ENCODE results near the gene PPP4R1.

The PPP4R1 gene

DNA sequence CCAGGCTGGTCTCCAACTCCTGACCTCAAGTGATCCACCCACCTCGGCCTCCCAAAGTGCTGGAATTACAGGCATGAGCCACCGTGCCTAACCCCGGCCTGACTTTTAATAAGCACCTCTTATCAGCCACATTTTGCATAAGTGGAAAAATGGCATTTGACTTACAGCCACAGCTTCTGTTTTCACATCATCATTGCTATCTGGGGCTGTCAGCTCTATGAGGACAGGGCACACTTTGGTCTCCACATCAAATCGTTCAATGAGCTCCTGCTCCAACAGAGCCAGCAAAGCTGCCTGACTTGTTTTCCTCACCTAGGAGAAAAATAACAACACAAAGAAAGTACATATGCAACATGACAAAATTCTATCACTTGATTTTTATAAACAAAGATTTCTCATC, 26.4 kb downstream of the PPP4R1 start:
- DNase-seq (ENCODE audit: low read depth in 2 of 2) = no peak

DNA sequence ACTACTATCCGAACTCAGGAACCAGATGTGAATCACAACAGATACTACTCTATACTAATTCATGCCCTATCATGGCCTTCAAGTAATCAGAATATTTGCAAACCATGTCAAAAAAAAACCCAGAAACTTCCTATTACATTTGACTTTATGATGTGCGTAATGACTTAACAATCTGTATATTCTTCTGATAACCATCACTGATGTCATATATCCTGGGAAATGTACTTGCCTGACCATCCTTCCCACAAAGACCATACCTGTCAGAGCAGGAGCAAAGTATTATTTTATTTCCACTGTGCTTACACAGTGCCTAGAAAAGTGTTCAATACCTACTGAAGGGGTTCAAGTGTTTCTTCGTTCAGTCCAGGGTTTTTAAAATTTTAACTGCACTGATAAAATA, 27.5 kb downstream of the PPP4R1 start:
- DNase-seq (ENCODE audit: low read depth in 2 of 2) = no peak

DNA sequence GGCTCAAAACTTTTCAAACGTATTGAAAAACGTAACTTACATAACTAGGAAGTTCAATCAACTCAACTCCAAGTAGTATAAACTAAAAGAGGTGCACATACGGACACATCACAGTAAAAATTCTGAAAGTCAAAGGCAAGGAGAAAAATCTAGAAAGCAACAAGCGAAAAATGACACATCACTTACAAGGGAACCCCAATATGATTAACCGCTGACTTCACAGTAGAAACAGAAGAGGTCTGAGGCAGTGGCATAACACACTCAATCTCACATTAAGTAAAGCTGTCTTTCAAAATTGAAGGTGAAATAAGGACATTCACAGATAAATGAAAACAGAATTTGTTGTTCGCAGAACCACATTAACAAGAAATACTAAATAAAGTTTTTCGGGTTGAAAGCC, 32.7 kb downstream of the PPP4R1 start:
- DNase-seq (ENCODE audit: low read depth in 2 of 2) = no peak

GRCh38 chr18:9578306-9578705, 36.1 kb downstream of the PPP4R1 start:
- no peak for DNase-seq (ENCODE audit: low read depth in 2 of 2)

DNA sequence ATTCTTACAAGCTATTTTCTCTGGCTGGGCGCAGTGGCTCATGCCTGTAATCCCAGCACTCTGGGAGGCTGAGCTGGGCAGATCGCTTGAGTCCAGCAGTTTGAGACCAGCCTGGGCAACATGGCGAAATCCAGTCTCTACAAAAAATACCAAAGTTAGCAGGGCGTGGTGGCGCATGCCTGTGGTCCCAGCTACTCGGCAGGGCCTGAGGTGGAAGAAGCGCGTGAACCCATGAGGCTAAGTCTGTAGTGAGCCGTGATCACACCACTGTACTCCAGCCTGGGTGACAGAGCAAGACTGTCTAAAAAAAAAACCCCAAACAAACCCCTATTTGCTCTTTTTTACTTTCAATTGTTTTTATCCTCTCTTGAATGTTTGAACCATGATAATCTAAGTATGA, 37.0 kb downstream of the PPP4R1 start:
- DNase-seq (ENCODE audit: low read depth in 2 of 2) = no peak

GRCh38 chr18:9575558-9575957, 38.8 kb downstream of the PPP4R1 start:
- no peak for DNase-seq (ENCODE audit: low read depth in 2 of 2)

DNA sequence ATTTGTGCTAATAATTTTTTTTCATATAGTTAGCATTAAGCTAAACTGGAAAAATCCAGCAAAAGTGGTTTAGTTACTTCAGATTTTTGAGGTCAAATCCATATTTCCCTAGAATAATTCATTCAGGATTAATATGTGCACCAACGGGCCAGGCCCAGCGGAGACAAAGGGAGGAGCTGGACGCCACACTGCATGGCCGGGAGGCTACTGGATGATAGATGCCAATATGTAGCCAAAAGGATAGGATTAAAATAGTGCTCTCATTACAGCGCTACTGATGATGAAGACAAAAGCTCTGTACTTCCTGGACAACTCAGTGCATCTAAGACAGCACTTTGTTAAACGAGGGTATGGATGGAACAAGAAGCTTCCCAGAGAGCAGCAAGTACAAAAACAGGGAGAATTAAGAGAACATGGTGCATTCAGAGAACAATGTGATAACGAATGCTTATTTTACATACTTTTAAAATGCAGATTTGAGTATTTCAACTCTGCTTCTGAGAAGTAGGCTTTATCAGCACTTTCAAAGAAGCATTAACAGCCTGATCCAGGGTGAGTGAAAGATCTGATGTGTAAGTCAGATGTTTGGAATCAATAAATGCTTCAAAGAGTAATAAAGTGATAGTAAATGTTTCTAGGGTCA, 39.8 kb downstream of the PPP4R1 start:
- DNase-seq (ENCODE audit: low read depth in 2 of 2) = no peak

DNA sequence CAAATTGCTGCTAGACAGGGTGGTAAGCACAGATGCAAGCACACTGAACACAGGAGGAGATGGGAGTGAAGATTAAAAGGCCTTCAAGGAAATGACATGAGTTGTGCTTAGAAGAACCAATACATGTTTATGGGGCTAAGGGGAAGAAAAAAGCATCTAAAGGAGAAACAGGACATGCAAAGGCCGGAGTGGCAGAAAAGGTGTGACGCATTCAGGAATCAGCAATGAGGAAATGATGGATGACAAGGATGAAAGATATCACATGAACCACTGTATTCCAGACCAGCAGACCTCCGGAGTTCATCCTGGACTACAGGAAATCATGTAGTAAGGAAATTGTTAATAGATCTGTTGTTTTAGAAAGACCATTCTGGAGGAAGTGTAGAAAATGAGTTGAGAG, 42.8 kb downstream of the PPP4R1 start:
- DNase-seq (ENCODE audit: low read depth in 2 of 2) = no peak

DNA sequence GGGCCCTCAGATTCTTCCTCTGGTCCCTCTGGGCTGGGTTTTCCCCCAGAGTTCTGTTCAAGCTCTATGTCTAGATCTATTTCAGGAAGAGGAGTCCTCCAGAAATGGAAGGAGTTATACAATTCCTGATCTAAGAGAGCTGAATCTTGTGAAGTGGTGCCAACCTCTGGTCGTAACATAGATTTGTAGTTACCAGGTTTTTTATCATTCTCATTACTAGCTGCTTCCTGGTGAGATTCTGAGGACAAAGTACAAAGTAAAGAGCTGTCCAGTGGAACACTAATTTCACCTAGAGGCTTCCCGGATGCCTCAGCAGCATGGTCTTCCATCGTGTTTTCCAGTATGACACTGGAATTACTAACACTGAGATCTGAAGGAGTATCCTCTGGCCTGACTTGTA, 44.1 kb downstream of the PPP4R1 start:
- no peak for DNase-seq (ENCODE audit: low read depth in 2 of 2)

- no peak for DNase-seq (ENCODE audit: low read depth in 2 of 2)
Measured at GRCh38 chr18:9569178-9569577, 45.2 kb downstream of the PPP4R1 start.

- DNase-seq (ENCODE audit: low read depth in 2 of 2) = no peak
Measured at GRCh38 chr18:9568186-9568585, 46.2 kb downstream of the PPP4R1 start.

DNA sequence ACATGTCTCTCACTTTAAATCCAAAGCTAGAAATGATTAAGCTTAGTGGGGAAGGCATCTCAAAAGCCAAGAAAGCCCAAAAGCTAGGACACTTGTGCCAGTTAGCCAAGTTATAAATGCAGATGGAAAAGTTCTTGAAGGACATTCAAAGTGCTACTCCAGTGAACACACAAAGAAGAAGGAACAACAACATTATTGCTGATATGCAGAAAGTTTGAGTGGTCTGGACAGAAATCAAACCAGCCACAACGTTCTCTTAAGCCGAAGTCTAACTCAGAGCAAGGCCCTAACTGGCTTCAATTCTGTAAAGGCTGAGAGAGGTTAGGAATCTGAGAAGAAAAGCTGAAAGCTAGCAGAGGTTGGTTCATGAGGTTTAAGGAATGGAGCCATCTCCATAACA, 49.0 kb downstream of the PPP4R1 start:
- DNase-seq (ENCODE audit: low read depth in 2 of 2) = no peak

- no peak for DNase-seq (ENCODE audit: low read depth in 2 of 2)
Measured at GRCh38 chr18:9563331-9563730, 51.0 kb downstream of the PPP4R1 start.

DNA sequence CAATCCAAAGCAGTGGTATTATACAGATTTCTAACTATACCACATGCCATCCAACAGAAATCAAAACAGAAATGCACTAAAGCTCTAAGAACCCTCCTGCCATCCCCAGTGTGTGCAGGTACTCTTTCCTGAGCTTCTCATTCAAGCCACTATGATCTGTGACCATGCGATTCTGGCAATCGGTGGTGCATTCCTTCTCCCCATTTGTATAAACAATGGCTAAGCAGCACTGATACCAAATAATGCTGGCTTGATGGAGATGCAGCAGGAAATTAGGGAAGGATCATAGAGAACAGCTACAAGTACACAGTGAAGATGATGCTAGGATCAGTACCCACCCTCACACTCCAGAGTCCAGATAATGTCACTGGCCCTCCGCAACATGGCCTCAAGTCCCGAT, 51.8 kb downstream of the PPP4R1 start:
- DNase-seq (ENCODE audit: low read depth in 2 of 2) = no peak

DNA sequence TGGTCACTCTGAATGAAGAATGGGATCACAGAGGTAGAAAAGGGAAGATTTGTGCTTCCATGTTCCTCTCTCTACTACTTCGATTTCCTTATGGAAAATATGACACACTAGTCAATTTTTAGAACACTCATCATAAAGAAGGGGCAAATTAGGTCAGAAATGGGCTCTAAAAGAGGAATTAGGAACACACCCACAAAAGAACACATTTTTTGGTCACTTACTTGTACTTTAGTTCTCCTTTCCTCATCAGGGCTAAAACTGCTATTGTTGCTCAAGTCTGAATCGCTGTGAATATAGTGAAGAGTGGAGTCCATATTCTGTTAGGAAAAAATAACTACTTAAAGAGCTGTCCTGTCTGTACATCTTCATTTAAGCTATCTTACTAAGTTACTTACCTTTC, 52.6 kb downstream of the PPP4R1 start:
- DNase-seq (ENCODE audit: low read depth in 2 of 2) = no peak

DNA sequence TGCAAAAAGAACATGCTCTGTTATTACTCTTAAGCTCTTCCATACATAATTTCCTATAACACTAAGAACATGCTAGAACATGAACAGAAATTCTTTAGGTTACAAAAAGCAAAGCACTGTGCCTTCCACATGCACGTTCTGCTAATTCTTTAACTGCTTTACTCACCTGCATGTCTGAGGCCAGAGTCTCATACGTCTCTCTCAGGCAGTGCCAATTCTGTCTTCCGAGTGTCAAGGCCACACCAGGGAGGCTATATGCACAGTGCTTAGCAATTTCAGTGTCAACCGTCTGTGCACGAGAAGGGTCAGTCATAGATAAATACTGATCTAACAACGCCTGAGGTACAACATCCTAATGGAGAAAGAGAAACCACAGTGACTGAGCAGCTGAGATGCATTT, 55.1 kb downstream of the PPP4R1 start:
- no peak for DNase-seq (ENCODE audit: low read depth in 2 of 2)

DNA sequence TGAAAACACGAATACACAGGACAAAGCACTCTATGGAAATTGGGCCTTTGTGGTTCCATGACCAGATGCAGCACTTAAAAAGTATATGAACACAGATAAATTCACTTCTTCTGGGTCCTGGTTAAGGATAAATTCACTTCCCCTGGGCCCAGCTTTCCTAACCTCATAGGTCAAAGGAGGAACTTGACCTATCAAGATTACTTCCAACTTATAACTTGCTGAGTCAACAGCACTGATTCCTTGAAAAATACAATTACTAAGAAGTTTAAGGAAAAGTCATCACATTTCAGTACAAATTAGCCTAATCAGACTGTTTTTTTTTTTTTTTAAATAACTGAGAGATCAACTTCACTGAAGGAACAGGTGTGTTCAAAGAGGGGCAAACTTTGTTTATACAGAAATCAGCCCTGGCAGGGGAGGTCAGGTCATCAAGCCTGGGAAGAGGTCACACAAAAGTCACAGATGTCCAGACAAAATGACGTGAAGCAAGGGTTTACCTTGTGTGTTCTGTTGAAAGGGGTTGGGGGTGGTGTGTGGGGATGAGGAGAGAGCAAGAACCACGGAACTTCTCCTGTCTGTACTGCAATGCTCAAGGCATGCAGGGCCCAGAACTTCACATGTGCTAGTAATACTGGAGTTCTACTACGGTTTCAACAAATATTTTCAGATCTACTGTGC, 55.8 kb downstream of the PPP4R1 start:
- DNase-seq (ENCODE audit: low read depth in 2 of 2) = no peak

DNA sequence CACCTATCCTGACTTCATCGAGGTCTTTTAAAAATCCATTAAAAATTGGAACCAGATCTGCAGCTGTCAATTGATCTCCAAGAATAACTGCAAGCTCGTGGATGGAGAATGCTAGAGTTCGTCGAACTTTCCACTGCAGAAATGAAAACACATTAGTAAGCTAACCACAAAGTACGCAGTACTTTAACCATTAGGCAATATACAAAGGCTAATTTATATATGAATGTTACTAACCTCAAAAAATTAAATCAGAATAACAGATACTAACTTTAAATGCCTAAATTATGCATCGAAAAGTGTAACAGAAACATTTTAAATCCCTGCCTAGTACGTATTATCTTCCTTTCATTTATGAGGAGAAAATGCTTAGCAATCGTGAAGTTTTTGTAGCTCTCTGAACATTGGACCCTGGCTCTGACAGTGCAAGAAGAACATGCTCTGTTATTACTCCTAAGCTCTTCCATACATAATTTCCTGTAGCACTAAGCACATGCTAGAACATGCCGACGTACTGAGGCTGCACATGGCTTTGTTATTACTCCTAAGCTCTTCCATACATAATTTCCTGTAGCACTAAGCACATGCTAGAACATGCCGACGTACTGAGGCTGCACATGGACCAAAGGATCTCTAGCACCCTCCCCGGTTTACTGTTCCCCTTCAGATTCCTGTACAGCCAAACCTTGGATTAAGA, 57.0 kb downstream of the PPP4R1 start:
- DNase-seq (ENCODE audit: low read depth in 2 of 2) = no peak

DNA sequence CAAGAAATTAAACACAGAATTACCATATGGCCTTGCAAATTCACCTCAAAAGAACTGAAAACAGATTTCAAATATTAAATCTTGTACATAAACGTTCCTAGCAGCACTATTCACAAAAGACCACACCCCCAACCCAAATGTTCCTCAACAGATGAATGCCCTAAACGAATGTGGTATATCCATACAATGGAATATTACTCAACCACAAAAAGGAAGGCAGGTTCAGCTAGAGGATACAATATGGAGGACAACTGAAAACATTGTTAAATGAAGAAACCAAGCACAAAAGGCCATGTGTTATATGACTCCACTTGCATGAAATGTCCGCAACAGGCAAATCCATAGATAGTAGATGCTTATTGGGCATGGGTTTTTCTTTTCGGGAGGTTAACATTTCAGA, 61.7 kb downstream of the PPP4R1 start:
- DNase-seq (ENCODE audit: low read depth in 2 of 2) = no peak

- no peak for DNase-seq (ENCODE audit: low read depth in 2 of 2)
Measured at GRCh38 chr18:9552191-9552590, 62.2 kb downstream of the PPP4R1 start.

- no peak for DNase-seq (ENCODE audit: low read depth in 2 of 2)
Measured at GRCh38 chr18:9550429-9550828, 63.9 kb downstream of the PPP4R1 start.

- DNase-seq (ENCODE audit: low read depth in 2 of 2) = no peak
Measured at GRCh38 chr18:9549405-9549804, 65.0 kb downstream of the PPP4R1 start.

GRCh38 chr18:9547782-9548181, 66.6 kb downstream of the PPP4R1 start:
- no peak for DNase-seq (ENCODE audit: low read depth in 2 of 2)

Data from stimulated activated CD8-positive, alpha-beta memory T cell treated with anti-CD3 and anti-CD28 coated beads, Interleukin-7, amount 100 ng/mL, for 1 hour (primary cell).